GM12891 (cell line): Measurements from ENCODE around the gene FAM3A.

Source experiments
- POLR2A ChIP-seq: IDR thresholded peaks from 2 replicates; pipeline ENCODE4 v1.6.1; 2011; ENCODE audit warnings: low read depth, low read length, control low read depth
- POLR2AphosphoS5 ChIP-seq: IDR thresholded peaks from 2 replicates; pipeline ENCODE4 v1.6.1; 2011; ENCODE audit warnings: low read depth, low read length, control low read depth

DNA sequence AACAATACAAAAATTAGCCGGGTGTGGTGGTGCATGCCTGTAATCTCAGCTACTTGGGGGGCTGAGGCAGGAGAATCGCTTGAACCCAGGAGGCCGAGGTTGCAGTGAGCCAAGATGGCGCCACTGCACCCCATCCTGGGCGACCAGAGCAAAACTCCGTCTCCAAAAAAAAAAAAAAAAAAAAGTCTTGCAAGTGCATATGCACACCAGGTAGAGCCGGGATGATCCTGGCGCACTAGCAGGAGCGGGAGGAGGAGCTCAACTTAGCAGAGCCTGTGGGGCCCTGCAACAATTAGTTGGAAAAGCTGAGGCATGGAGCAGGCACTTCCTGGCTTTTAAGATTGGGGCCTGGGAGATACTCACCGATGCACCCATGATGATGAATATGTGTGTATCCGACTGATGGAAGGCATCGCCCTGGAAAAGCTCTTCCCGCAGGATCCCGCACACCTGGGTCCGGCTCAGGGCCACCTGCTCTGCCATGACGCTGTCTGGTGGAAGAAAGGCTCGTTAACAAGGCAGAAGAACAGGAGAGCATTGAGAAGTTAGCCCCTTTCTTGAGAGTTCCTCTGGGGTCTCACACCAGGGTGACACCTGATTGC lies 29.7 kb upstream of the FAM3A start:
- TF ChIP-seq POLR2AphosphoS5 (no peak), POLR2A (no peak)
